ENCODE data around the gene ZMYND8. TPM values are rescaled to one million over a fixed set of nuclear protein-coding genes. Genes with fewer than 3 reads are reported as not detected.

Gene ZMYND8
- total RNA-seq, 1 donor from 2014 or later: 37.9 TPM

- H3K27ac ChIP-seq (replicated peaks): no peak overlapping the region
- H3K4me1 ChIP-seq: peaks cover 8% of the 10 kb centered on the region
- H3K9me3 ChIP-seq (replicated peaks): no peaks in the 10 kb centered on the region
- TF ChIP-seq, protein P1, sequence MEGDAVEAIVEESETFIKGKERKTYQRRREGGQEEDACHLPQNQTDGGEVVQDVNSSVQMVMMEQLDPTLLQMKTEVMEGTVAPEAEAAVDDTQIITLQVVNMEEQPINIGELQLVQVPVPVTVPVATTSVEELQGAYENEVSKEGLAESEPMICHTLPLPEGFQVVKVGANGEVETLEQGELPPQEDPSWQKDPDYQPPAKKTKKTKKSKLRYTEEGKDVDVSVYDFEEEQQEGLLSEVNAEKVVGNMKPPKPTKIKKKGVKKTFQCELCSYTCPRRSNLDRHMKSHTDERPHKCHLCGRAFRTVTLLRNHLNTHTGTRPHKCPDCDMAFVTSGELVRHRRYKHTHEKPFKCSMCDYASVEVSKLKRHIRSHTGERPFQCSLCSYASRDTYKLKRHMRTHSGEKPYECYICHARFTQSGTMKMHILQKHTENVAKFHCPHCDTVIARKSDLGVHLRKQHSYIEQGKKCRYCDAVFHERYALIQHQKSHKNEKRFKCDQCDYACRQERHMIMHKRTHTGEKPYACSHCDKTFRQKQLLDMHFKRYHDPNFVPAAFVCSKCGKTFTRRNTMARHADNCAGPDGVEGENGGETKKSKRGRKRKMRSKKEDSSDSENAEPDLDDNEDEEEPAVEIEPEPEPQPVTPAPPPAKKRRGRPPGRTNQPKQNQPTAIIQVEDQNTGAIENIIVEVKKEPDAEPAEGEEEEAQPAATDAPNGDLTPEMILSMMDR (IDR thresholded peaks at IDR 0.05; ENCODE audit: borderline replicate concordance): no peak
- H3K4me3 ChIP-seq: no peak overlapping the region
- no peaks in the 10 kb centered on the region for H3K36me3 ChIP-seq
- intact Hi-C loops (cut with micrococcal nuclease): no loop called here
- no peak for DNase-seq
- peaks cover 27% of the 10 kb centered on the region for H3K27me3 ChIP-seq (ENCODE audit: low read depth)
These were observed 165.3 kb downstream of the ZMYND8 start for GRCh38 chr20:47191074-47191673.

DNA sequence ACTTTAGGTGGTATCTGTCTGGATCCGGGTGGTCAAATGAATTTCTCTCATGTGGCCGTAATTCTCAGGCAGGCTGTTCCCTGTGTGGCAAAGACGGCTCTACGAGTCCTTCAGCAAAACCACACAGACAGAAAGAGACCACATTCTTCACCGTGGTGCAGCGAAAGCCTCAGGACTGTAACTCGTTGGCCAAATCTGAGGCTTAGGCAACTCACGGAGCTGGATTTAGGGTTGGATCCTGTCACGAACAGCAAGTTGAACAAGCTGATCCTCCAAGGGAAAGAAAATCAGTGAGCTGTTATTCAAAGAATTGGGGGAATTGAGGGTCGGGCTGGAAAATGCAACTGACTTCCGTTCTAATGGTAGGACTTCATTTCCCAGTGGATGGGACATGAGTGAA lies 167.4 kb downstream of the ZMYND8 start:
- TF ChIP-seq, protein P1 (IDR thresholded peaks at IDR 0.05; ENCODE audit: borderline replicate concordance): no peak
- Histone ChIP-seq H3K36me3 (no peaks in the 10 kb centered on the region), H3K4me1 (no peaks in the 10 kb centered on the region), H3K27ac (replicated peaks) (no peak overlapping the region), H3K9me3 (replicated peaks) (no peaks in the 10 kb centered on the region), H3K27me3 (ENCODE audit: low read depth) (peaks cover 32% of the 10 kb centered on the region), H3K4me3 (no peak overlapping the region)
- no peak for DNase-seq
- intact Hi-C loops (cut with micrococcal nuclease): no loop called here

DNA sequence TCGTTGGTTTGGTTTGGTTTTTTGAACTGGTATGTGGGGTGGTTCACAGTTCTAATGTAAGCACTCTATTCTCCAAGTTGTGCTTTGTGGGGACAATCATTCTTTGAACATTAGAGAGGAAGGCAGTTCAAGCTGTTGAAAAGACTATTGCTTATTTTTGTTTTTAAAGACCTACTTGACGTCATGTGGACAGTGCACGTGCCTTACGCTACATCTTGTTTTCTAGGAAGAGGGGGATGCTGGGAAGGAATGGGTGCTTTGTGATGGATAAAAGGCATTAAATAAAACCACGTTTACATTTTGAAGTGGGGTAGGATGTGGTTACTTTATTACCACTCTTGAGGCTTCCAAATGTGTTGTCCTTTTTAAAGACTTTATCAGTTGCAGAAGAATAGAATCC lies 168.0 kb downstream of the ZMYND8 start:
- Histone ChIP-seq H3K27me3 (ENCODE audit: low read depth) (peaks cover 32% of the 10 kb centered on the region), H3K36me3 (no peaks in the 10 kb centered on the region), H3K27ac (replicated peaks) (no peak overlapping the region), H3K9me3 (replicated peaks) (no peaks in the 10 kb centered on the region), H3K4me1 (no peaks in the 10 kb centered on the region), H3K4me3 (no peak overlapping the region)
- no peak for DNase-seq
- TF ChIP-seq, protein P1 (IDR thresholded peaks at IDR 0.05; ENCODE audit: borderline replicate concordance): no peak
- intact Hi-C loops (cut with micrococcal nuclease): no loop called here

DNA sequence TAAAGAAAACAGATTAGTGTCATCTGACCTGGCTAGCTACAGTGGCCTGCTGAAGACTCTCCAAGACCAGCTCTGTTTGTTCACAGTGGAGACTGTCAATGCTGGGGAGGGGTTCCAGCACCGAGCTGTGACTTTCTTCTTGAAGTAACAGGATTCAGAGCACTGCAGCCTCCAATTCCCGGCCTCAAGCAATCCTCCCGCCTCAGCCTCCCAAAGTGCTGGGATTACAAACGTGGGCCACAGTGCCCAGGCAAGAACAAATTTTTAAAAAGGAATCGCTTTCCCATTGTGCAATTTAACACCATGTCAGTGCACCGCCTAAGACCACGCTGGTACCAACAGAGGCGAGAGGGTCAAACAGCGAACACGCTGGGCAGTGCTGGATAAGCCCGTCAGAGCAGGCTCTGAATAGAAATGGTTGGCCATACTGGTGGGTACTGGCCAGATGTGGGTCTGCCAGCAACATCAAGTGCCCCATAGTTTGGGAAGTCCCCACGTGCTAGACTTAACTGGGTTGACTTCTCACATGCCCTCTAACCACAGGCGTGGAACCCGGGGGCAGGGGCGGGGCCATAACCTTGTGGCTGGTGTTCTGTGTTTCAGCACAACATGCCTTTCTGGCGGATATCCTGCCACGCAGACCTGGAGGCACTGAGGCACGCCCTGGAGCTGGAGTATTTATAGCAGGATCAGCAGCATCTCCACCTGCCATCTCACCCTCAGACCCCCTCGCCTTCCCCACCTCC lies 168.9 kb downstream of the ZMYND8 start:
- Histone ChIP-seq H3K27ac (replicated peaks) (no peak overlapping the region), H3K9me3 (replicated peaks) (no peaks in the 10 kb centered on the region), H3K36me3 (no peaks in the 10 kb centered on the region), H3K4me3 (no peak overlapping the region), H3K4me1 (no peaks in the 10 kb centered on the region), H3K27me3 (ENCODE audit: low read depth) (peaks cover 32% of the 10 kb centered on the region)
- TF ChIP-seq, protein P1 (IDR thresholded peaks at IDR 0.05; ENCODE audit: borderline replicate concordance): no peak
- DNase-seq: no peak
- intact Hi-C loops (cut with micrococcal nuclease): no loop called here

GRCh38 chr20:47183367-47183766 lies 173.1 kb downstream of the ZMYND8 start:
- no peak for DNase-seq
- intact Hi-C loops (cut with micrococcal nuclease): no loop called here
- TF ChIP-seq, protein P1 (IDR thresholded peaks at IDR 0.05; ENCODE audit: borderline replicate concordance): no peak

More at GRCh38 chr20:47183367-47183766, 173.1 kb downstream of the ZMYND8 start:
- H3K27ac ChIP-seq (replicated peaks): no peak overlapping the region
- H3K4me1 ChIP-seq: no peaks in the 10 kb centered on the region
- peaks cover 18% of the 10 kb centered on the region for H3K27me3 ChIP-seq (ENCODE audit: low read depth)
- H3K9me3 ChIP-seq (replicated peaks): no peaks in the 10 kb centered on the region
- no peaks in the 10 kb centered on the region for H3K36me3 ChIP-seq
- H3K4me3 ChIP-seq: no peak overlapping the region

Measured in left ventricle myocardium inferior (tissue), 1 donor.